Nephron progenitor cell (in vitro differentiated cells): ENCODE measurements around the gene TTL.

ENCODE experiments used
- DNase-seq: peaks from one replicate; pipeline ENCODE4 v3.0.0; 2021
- H3K27ac Mint-ChIP-seq: 2 replicates; pipeline ENCODE4 v1.8.0; 2021; ENCODE audit warnings: mild to moderate bottlenecking, moderate library complexity, mixed read lengths
- H3K27me3 Mint-ChIP-seq: 2 replicates; pipeline ENCODE4 v1.8.0; 2021; ENCODE audit warnings: mild to moderate bottlenecking, low read depth, mixed read lengths; ENCODE audit not compliant: poor library complexity
- H3K36me3 Mint-ChIP-seq: 2 replicates; pipeline ENCODE4 v1.8.0; 2021; ENCODE audit warnings: low read depth, mixed read lengths
- H3K4me1 Mint-ChIP-seq: 2 replicates; pipeline ENCODE4 v1.8.0; 2021; ENCODE audit warnings: mixed read lengths
- H3K4me3 Mint-ChIP-seq: 2 replicates; pipeline ENCODE4 v1.8.0; 2021; ENCODE audit warnings: mild to moderate bottlenecking, moderate library complexity, mixed read lengths
- H3K9me3 Mint-ChIP-seq: 2 replicates; pipeline ENCODE4 v1.8.0; 2021; ENCODE audit warnings: mild to moderate bottlenecking, moderate library complexity, mixed read lengths
- TF ChIP-seq, protein P1 (sequence below): fragments of 200-600 bp; sonication (generic); IDR thresholded peaks from 2 replicates; pipeline ENCODE4 v1.5.0; 2021; ENCODE audit warnings: antibody characterized with exemption

TTL gene

DNA sequence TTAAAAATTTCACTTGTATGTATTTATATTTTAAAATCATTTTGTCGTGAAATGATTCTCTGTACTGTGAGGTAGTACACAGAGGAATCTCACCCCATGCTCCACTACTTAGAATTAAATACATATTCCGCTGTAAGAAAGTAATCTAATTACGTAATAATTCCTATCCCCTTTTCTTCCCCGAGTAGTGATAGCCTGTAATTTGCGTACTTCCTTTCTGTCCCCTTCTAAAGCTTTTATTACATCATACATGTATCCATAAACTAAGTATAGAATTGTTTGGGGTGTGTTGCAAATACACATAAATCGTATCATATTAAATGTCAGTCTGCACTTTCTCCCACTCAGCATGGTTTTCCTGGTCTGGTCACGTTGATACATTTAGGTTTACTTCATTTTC is 90.0 kb downstream of the TTL start:
- Mint-ChIP-seq H3K4me1 (no peaks in the 10 kb centered on the region), H3K36me3 (peaks cover 95% of the 10 kb centered on the region), H3K27ac (no peak overlapping the region), H3K9me3 (no peaks in the 10 kb centered on the region), H3K27me3 (no peaks in the 10 kb centered on the region), H3K4me3 (no peak overlapping the region)
- TF ChIP-seq, protein P1, sequence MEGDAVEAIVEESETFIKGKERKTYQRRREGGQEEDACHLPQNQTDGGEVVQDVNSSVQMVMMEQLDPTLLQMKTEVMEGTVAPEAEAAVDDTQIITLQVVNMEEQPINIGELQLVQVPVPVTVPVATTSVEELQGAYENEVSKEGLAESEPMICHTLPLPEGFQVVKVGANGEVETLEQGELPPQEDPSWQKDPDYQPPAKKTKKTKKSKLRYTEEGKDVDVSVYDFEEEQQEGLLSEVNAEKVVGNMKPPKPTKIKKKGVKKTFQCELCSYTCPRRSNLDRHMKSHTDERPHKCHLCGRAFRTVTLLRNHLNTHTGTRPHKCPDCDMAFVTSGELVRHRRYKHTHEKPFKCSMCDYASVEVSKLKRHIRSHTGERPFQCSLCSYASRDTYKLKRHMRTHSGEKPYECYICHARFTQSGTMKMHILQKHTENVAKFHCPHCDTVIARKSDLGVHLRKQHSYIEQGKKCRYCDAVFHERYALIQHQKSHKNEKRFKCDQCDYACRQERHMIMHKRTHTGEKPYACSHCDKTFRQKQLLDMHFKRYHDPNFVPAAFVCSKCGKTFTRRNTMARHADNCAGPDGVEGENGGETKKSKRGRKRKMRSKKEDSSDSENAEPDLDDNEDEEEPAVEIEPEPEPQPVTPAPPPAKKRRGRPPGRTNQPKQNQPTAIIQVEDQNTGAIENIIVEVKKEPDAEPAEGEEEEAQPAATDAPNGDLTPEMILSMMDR: no peak
- no peak for DNase-seq

DNA sequence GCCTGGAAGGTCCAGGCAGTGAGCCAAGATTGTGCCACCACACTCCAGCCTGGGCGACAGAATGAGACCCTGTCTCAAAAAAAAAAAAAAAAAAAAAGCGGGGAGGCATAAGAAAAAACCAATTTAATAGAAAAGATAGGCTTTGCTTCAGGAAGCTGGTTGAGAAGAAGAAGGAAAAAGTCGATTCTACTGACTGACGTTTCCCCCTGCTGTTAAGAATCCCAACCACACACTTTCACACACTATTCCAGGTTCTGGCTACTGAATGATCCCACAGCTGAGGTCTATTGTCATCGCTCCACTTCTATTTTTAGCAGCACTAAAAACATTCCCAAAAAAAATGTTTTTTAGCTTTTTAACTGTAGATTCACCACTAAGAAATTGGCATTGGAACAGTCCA is 95.8 kb downstream of the TTL start:
- Mint-ChIP-seq H3K4me1 (no peaks in the 10 kb centered on the region), H3K36me3 (peaks cover 42% of the 10 kb centered on the region), H3K27me3 (peaks cover 6% of the 10 kb centered on the region), H3K27ac (no peak overlapping the region), H3K9me3 (no peaks in the 10 kb centered on the region), H3K4me3 (no peak overlapping the region)
- TF ChIP-seq, protein P1: no peak
- no peak for DNase-seq

DNA sequence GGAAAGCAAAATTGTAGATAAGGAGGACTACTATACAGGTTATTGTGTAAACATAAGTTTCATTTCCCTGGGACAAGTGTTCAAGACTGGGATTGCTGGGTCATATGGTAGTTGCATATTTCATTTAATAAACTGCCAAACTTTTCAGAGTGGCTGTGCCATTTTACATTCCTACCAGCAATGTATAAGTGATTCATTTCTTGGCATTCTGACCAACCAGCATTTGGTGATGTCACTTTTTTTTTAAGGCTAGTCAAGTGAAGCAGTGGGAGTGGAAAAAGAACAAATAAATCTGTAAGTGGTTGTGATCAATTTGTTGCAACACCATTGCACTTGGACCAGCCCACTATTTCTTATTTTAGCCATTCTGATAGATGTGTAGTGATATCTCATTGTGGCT is 97.3 kb downstream of the TTL start:
- no peak overlapping the region for H3K27ac Mint-ChIP-seq
- H3K27me3 Mint-ChIP-seq: peaks cover 6% of the 10 kb centered on the region
- no peak for DNase-seq
- peaks cover 29% of the 10 kb centered on the region for H3K36me3 Mint-ChIP-seq
- H3K4me3 Mint-ChIP-seq: no peak overlapping the region
- TF ChIP-seq, protein P1: no peak
- H3K9me3 Mint-ChIP-seq: no peaks in the 10 kb centered on the region
- H3K4me1 Mint-ChIP-seq: peaks cover 8% of the 10 kb centered on the region

DNA sequence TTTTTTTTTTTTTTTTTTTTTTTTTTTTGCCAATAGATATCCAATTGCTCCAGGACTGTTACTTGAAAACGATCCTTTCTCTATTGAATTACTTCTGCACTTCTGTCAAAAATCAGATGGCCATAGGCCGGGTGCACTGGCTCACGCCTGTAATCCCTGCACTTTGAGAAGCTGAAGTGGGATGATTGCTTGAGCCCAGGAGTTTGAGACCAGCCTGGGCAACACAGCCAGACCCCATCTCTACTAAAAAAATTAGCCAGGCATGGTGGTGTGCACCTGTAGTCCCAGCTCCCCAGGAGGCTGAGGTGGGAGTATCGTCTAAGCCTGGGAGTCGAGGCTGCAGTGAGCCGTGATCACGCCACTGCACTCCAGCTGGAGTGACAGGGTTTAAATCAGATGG is 98.1 kb downstream of the TTL start:
- no peak overlapping the region for H3K27ac Mint-ChIP-seq
- H3K4me1 Mint-ChIP-seq: peaks cover 16% of the 10 kb centered on the region
- H3K27me3 Mint-ChIP-seq: peaks cover 6% of the 10 kb centered on the region
- TF ChIP-seq, protein P1: no peak
- H3K9me3 Mint-ChIP-seq: no peaks in the 10 kb centered on the region
- no peak overlapping the region for H3K4me3 Mint-ChIP-seq
- no peak for DNase-seq
- peaks cover 20% of the 10 kb centered on the region for H3K36me3 Mint-ChIP-seq

DNA sequence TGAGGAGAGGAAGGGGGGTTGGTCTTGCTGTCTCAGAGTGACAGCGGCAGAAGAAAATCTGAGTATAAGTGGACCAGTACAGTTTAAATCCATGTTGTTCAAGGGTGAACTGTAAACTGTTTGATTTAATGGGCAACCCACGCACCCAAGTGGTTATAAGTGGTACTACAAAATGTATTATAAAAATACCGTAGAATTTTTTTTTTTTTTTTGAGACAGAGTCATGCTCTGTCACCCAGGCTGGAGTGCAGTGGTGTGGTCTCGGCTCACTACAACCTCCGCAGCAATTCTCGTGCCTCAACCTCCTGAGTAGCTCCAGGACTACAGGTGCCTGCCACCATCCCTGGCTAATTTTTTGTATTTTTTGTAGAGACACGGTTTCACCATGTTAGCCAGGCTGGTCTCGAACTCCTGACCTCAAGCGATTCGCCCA is 100.4 kb downstream of the TTL start:
- H3K9me3 Mint-ChIP-seq: no peaks in the 10 kb centered on the region
- peak; percentile 21 for DNase-seq
- H3K27ac Mint-ChIP-seq: no peak overlapping the region
- H3K36me3 Mint-ChIP-seq: peaks cover 13% of the 10 kb centered on the region
- peaks cover 29% of the 10 kb centered on the region for H3K4me1 Mint-ChIP-seq
- H3K4me3 Mint-ChIP-seq: no peak overlapping the region
- H3K27me3 Mint-ChIP-seq: peaks cover 6% of the 10 kb centered on the region
- TF ChIP-seq, protein P1: peak; percentile 62

DNA sequence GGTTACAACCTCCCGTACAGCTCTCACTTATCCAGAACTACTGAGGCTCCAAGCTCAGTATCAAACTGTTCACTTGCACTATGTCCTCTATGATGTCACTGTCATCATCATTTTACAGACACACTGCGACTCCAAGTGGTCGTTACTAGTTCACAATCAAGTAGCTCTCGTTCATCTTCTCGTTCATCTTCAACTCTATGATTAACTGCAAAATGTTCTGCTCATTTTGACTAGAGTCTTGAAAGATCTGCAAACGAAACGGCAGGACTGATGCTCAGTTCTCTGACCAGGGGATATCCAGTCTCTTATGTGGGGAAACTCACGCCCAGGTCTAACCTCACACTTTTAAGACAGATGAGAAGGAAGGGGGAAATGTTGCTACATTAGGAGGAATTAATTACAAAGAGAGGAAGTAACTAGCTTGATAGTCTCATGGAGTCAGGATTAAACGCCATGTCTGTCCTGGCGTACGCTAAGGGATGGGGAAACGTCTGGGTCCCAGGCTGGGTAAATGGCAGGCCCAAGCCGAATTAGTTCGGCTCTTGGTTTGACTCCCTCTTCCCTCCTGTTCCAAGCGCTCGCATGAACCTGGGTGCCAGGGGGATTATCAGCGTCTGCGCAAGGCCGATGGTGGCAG is 101.7 kb downstream of the TTL start:
- no peaks in the 10 kb centered on the region for H3K9me3 Mint-ChIP-seq
- peak overlapping the region; percentile 99 for H3K27ac Mint-ChIP-seq
- peak overlapping the region; percentile 91 for H3K4me3 Mint-ChIP-seq
- TF ChIP-seq, protein P1: no peak
- peaks cover 18% of the 10 kb centered on the region for H3K36me3 Mint-ChIP-seq
- peaks cover 29% of the 10 kb centered on the region for H3K4me1 Mint-ChIP-seq
- no peak for DNase-seq
- peaks cover 6% of the 10 kb centered on the region for H3K27me3 Mint-ChIP-seq
